ENCODE measurements around the gene SGMS2.

GRCh38 chr4:107950746-107951540, 126.2 kb downstream of the SGMS2 start:
- no peak for TF ChIP-seq POLR2AphosphoS5 (IDR thresholded peaks at IDR 0.05; ENCODE audit: low read depth, low read length)
- no peak for TF ChIP-seq TAF1 (IDR thresholded peaks at IDR 0.05; ENCODE audit: borderline replicate concordance, low read depth, low read length)

Data from GM12892 (cell line).